ENCODE results near the gene ACTL7A. TPM values are rescaled to one million over a fixed set of nuclear protein-coding genes. Genes with fewer than 3 reads are reported as not detected.

ACTL7A gene
- polyA plus RNA-seq, 4 donors = not detected

DNA sequence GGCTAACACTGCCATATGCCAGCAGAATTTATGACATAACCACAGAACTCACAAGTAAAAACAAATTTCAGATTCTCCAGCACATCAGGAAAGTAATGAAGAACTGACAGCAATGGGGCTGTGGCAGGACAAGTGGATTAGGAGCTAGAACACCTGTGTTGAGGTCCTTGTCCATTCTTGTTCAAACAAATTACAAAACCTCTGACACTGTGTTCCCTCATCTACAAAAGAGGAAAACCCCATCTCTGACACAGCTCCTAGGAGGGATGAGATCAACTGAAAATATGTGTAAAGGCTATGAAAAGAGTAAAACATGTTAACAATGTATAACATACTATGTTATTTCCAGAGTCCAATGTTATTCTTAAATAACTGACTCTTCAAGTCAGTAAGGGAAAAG lies 48.3 kb downstream of the ACTL7A start:
- Histone ChIP-seq H3K27ac (ENCODE audit: low read depth in 1 of 3, low read length in 2 of 3) (no peak overlapping the region), H3K36me3 (ENCODE audit: control insufficient read depth in 3 of 3, insufficient read depth in 2 of 3, low read depth in 1 of 3, low read length in 3 of 3) (peaks cover 7 to 31% (median 12%) of the 10 kb centered on the region in 3 donors), H3K4me1 (ENCODE audit: control insufficient read depth in 3 of 3, insufficient read depth in 2 of 3, low read depth in 1 of 3, low read length in 2 of 3) (no peaks in the 10 kb centered on the region), H3K27me3 (ENCODE audit: control insufficient read depth in 3 of 3, insufficient read depth in 3 of 3, low read length in 3 of 3) (no peaks in the 10 kb centered on the region), H3K4me3 (ENCODE audit: low read depth in 1 of 3, low read length in 3 of 3) (no peak overlapping the region), H3K9me3 (ENCODE audit: control insufficient read depth in 2 of 2, insufficient read depth in 1 of 2, low read depth in 1 of 2, low read length in 1 of 2) (no peaks in the 10 kb centered on the region)
- FAIRE-seq (no peak), DNase-seq (no peak)

DNA sequence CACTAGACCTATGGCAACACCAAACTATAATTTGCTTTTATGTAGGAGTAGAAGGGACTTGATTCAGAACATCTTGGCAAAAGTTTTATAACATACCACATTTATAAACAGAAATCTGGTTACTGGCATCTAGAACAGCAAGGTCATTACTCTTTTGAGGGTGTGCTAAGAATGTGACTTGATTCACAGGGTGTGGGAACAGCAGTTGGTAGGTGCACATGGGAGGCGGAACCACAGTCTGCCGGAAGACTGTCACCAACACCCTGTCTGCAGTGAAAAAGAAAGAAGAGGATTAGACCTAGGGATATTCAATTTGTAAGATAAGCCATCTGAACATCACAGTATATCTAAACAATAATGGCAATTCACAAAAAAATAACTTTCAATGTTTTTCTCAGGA lies 48.8 kb downstream of the ACTL7A start:
- no peaks in the 10 kb centered on the region for H3K4me1 ChIP-seq (ENCODE audit: control insufficient read depth in 3 of 3, insufficient read depth in 2 of 3, low read depth in 1 of 3, low read length in 2 of 3)
- no peak overlapping the region for H3K4me3 ChIP-seq (ENCODE audit: low read depth in 1 of 3, low read length in 3 of 3)
- no peak overlapping the region for H3K27ac ChIP-seq (ENCODE audit: low read depth in 1 of 3, low read length in 2 of 3)
- FAIRE-seq (no peak), DNase-seq (no peak)
- 95 to 97% (median 96%) methylated on average over 2 of the region's 2 CpGs for whole genome bisulfite sequencing, 3 donors
- no peaks in the 10 kb centered on the region for H3K27me3 ChIP-seq (ENCODE audit: control insufficient read depth in 3 of 3, insufficient read depth in 3 of 3, low read length in 3 of 3)
- no peaks in the 10 kb centered on the region for H3K9me3 ChIP-seq (ENCODE audit: control insufficient read depth in 2 of 2, insufficient read depth in 1 of 2, low read depth in 1 of 2, low read length in 1 of 2)
- H3K36me3 ChIP-seq (ENCODE audit: control insufficient read depth in 3 of 3, insufficient read depth in 2 of 3, low read depth in 1 of 3, low read length in 3 of 3) = peaks cover 10 to 31% (median 11%) of the 10 kb centered on the region in 3 donors

DNA sequence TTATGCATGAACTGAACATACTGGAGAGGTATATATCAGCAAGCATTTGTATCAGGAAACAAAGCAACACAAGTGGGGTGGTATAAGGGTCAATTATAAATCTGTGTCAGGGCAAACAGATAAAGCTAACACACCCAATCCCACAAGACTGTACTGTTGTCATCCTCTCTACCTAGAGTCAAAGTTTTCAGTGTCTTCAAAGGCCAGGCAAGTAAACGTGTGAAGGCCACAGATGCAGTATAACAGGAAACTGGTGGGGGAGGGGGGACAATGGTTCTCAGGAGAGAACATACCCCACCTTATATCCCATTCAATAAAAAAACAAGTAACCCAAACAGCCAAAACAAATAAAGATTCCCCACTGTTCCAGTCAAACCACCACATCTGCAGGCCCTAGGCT lies 49.8 kb downstream of the ACTL7A start:
- H3K27ac ChIP-seq (ENCODE audit: low read depth in 1 of 3, low read length in 2 of 3) = no peak overlapping the region
- H3K4me3 ChIP-seq (ENCODE audit: low read depth in 1 of 3, low read length in 3 of 3) = no peak overlapping the region
- no peaks in the 10 kb centered on the region for H3K9me3 ChIP-seq (ENCODE audit: control insufficient read depth in 2 of 2, insufficient read depth in 1 of 2, low read depth in 1 of 2, low read length in 1 of 2)
- H3K36me3 ChIP-seq (ENCODE audit: control insufficient read depth in 3 of 3, insufficient read depth in 2 of 3, low read depth in 1 of 3, low read length in 3 of 3) = peaks cover 10 to 28% (median 10%) of the 10 kb centered on the region in 3 donors
- no peaks in the 10 kb centered on the region for H3K4me1 ChIP-seq (ENCODE audit: control insufficient read depth in 3 of 3, insufficient read depth in 2 of 3, low read depth in 1 of 3, low read length in 2 of 3)
- WGBS, 3 donors = 8 to 35% (median 13%) methylated on average over 1 of the region's 1 CpG
- no peak for DNase-seq
- H3K27me3 ChIP-seq (ENCODE audit: control insufficient read depth in 3 of 3, insufficient read depth in 3 of 3, low read length in 3 of 3) = no peaks in the 10 kb centered on the region
- FAIRE-seq = no peak

Other genes starting within 250 kb of the ACTL7A start
- gene ACTL7B, start 6.3 kb upstream of the ACTL7A start, polyA plus RNA-seq = not detected
- gene ELP1, start 71.9 kb downstream of the ACTL7A start, polyA plus RNA-seq = 10 to 100 TPM in 2 of 4 donors, 1 to 10 TPM in 2; 3.8 to 24.6 (median 11.4) TPM
- 10 to 100 TPM; 13.2 to 26.8 (median 19.1) TPM for gene ABITRAM, start 72.1 kb downstream of the ACTL7A start, polyA plus RNA-seq
- 10 to 100 TPM in 3 of 4 donors, 1 to 10 TPM in 1; 7.8 to 26.6 (median 20.8) TPM for gene CTNNAL1, start 151.2 kb downstream of the ACTL7A start, polyA plus RNA-seq

Measured in small intestine (tissue), 7 donors.